ENCODE results near the gene ZNF440.
A peak's percentile ranks its signal among the peaks of the same experiment; 100 is the strongest.
"Not testable (repeated sequence)": the region's sequence is repeated elsewhere in the genome, so short reads cannot be mapped to it uniquely, and the experiment has no call there.

Gene ZNF440

GRCh38 chr19:11814029-11814699 is at the start of gene ZNF440:
Gene ZNF440 (plus strand): TSS chr19:11814273. CDS start chr19:11814448, 175 bp downstream.
- peak; percentile 70 for DNase-seq

GRCh38 chr19:11766597-11767591 is 47.2 kb upstream of the ZNF440 start, which contains the start of gene ZNF441:
Gene ZNF441 (plus strand): TSS chr19:11767000. CDS start chr19:11767194, 194 bp downstream.
- DNase-seq = peak; percentile 50

DNA sequence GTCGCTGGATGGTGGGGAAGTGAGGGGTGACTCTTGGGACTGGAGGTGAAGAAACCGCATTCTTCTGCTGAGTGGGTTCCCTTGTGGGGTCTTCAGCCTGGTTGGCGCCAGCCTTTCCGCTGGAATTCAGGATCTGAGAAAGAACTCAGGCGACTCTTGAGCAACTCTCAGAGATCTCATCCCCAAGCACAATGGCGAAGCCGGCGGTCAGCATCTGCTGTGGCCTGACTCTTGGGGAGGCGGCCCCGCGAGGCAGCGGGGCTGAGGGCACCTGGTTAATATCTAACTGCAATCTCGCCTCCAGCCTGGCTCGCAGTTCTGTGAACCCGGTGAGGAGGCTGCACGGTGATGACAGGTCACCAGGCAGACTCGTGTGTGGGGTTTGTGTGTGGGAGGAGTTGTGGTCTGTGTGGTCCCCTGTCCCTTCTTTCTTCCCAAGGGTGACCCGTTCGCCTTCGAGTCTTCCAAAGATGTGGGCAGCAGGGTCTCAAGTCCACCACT is 46.4 kb upstream of the ZNF440 start:
- DNase-seq = no peak

DNA sequence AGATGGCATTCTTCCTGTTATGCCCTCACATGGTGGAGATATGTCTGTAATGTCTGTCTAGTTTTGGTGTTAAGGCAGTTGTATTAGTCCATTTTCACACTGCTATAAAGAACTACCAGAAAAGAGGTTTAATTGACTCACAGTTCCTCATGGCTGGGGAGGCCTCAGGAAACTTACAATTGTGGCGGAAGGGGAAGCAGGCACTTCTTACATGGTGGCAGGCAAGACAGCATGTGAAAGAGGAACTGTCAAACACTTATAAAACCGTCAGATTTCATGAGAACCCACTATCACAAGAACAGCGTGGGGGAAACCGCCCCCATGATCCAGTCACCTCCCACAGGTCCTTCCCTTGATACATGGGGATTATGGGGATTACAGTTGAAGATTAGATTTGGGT is 44.1 kb upstream of the ZNF440 start:
- no peak for DNase-seq

DNA sequence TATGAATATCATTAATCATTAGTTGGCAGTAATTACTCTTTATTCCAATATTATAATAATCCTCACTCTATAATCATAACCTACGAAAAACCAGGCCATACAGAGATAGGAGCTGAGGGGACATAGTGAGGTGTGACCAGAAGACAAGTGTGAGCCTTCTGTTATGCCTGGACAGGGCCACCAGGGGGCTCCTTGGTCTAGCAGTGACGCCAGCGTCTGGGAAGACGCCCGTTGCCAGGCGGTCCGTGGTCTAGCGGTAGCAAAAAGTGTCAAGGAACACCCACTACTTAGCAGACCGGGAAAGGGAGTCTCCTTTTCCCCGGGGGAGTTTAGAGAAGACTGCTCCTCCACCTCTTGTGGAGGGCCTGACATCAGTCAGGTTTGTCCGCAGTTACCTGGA is 42.6 kb upstream of the ZNF440 start:
- DNase-seq = not testable (repeated sequence)

DNA sequence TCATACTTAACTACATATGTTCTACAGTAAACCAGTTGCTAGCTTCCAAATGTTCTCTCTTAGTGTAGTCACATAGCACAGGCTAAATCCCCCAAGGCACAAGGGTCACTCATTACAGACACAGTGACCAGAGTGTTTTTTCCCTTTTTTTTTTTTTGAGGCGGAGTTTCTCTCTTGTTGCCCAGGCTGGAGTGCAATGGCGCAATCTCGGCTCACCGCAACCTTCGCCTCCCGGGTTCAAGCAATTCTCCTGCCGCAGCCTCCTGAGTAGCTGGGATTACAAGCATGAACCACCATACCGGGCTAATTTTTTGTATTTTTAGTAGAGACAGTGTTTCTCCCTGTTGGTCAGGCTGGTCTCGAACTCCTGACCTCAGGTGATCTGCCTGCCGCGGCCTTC is 37.4 kb upstream of the ZNF440 start:
- not testable (repeated sequence) for DNase-seq

DNA sequence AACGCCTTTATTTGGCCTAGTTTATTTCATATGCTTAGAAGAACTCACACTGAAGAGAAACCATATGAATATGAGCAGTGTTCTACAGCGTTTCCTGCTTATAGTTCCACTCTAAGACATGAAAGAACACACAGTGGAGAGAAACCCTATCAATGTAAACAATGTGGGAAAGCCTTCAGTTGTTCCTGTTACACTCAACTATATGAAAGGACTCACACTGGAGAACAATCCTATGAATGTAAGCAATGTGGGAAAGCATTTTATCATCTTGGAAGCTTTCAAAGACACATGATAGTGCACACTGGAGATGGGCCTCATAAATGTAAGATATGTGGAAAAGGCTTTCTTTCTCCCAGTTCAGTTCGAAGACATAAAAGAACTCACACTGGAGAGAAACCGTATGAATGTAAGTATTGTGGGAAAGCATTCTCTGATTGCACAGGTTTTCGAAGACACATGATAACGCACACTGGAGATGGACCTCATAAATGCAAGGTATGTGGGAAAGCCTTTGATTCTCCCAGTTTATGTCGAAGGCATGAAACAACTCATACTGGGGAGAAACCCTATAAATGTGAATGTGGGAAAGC is 33.5 kb upstream of the ZNF440 start:
- DNase-seq = no peak

DNA sequence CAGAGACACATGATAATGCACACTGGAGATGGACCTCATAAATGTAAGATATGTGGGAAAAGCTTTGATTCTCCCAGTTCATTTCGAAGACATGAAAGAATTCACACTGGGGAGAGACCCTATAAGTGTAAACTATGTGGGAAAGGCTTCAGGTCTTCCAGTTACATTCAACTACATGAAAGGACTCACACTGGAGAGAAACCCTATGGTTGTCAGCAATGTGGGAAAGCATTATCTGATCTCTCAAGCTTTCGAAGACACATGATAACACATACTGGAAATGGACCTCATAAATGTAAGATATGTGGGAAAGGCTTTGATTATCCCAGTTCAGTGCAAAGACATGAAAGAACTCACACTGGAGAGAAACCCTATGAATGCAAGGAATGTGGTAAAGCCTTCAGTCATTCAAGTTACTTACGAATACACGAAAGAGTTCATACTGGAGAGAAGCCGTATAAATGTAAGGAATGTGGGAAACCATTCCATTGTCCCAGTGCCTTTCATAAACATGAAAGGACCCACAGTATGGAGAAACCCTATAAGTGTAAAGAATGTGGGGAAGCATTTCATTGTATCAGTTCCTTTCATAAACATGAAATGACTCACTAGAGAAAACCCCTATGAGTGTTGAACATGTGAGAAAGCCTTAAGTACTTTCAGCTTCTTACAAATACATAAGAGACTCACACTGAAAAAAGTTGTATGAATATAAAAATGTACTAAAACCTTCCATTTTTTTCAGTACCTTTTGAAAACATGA is 32.6 kb upstream of the ZNF440 start:
- DNase-seq = no peak

- DNase-seq = no peak
Observed at GRCh38 chr19:11783767-11784166, 30.3 kb upstream of the ZNF440 start.

- DNase-seq = no peak
Observed at GRCh38 chr19:11784356-11784755, 29.7 kb upstream of the ZNF440 start.

- no peak for DNase-seq
Observed at GRCh38 chr19:11787536-11787935, 26.5 kb upstream of the ZNF440 start.

GRCh38 chr19:11792942-11793341 is 21.1 kb upstream of the ZNF440 start:
- no peak for DNase-seq

- peak; percentile 40 for DNase-seq
Observed at GRCh38 chr19:11797491-11797890, 16.6 kb upstream of the ZNF440 start.

GRCh38 chr19:11798391-11799330 is 15.4 kb upstream of the ZNF440 start, which contains the start of gene ZNF491:
Gene ZNF491 (plus strand): TSS chr19:11798523. CDS start chr19:11805954, 7,431 bp downstream.
- DNase-seq = peak; percentile 70

DNA sequence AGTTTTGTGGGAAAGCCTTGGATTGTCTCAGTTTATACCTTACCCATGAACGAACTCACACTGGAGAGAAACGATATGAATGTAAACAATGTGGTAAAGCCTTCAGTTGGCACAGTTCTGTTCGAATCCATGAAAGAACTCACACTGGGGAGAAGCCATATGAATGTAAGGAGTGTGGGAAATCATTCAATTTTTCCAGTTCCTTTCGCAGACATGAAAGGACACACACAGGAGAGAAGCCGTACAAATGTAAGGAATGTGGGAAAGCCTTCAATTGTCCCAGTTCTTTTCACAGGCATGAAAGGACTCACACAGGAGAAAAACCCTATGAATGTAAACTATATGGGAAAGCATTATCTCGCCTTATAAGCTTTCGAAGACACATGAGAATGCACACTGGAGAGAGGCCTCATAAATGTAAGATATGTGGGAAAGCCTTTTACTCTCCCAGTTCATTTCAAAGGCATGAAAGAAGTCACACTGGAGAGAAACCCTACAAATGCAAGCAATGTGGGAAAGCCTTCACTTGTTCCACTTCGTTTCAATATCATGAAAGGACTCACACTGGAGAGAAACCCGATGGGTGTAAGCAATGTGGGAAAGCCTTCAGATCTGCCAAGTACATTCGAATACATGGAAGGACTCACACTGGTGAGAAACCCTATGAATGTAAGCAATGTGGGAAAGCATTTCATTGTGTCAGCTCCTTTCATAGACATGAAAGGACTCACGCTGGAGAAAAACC is 7.5 kb upstream of the ZNF440 start:
- no peak for DNase-seq

- DNase-seq = no peak
Observed at GRCh38 chr19:11807099-11807380, 7.0 kb upstream of the ZNF440 start.

GRCh38 chr19:11813703-11814028 is 407 bp upstream of the ZNF440 start:
- DNase-seq = no peak

- DNase-seq = no peak
Observed at GRCh38 chr19:11814700-11815035, 595 bp downstream of the ZNF440 start.

DNA sequence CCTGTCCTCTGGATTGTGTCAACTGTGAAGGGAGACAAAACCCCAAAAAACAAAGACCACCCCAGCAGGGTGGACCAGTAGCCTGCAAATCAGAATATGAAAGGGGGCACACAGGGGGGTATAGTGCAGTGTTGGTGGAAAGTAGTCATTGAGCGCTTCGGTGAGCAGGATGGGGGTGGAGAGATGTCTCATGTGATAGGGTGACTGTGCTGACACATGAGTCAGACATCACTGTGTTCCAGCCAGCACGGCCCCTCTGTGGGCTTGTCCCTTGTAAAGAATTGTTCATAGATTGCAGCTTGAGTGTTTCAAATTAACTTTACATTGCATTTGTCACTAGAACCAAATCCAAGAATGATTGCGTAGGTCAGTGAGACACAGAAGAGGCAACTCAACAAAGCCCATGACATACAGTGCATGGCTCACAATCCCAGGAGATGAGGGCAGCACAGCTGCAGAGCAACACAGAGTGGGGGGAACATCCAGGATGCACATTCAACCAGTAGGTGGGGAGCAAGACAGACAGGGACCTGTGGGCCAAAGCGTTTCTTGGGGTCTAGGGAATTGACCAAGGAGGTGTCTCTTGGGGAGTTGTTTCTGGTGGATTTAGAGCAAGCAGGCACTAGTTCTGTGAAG is 7.5 kb downstream of the ZNF440 start:
- DNase-seq = no peak
